Thyroid gland (tissue), 4 donors: ENCODE results near the gene LIFR. TPM values are rescaled to one million over a fixed set of nuclear protein-coding genes. Genes with fewer than 3 reads are reported as not detected.

ENCODE experiments used
- DNase-seq, 2 donors: peaks; one replicate each; pipeline ENCODE4 v3.0.0-alpha.2; 2019
- H3K27ac ChIP-seq, 3 donors: fragments of 200-600 bp; sonication (generic); 1 replicate in 2 of 3; 2 replicates in 1 of 3; pipeline ENCODE4 v1.5.1; 2016 to 2019; ENCODE audit warnings: mild to moderate bottlenecking in 1 of 3, moderate library complexity in 1 of 3
- H3K27me3 ChIP-seq: fragments of 200-600 bp; sonication (generic); one replicate; pipeline ENCODE4 v1.5.1; 2019
- H3K36me3 ChIP-seq, 2 donors: fragments of 200-600 bp; sonication (generic); one replicate each; pipeline ENCODE4 v1.5.1; 2016 to 2019
- H3K4me1 ChIP-seq, 2 donors: fragments of 200-600 bp; sonication (generic); one replicate each; pipeline ENCODE4 v1.5.1; 2017 to 2019
- H3K4me3 ChIP-seq, 3 donors: fragments of 200-600 bp; sonication (generic); replicated peaks in 1 of 3; 1 replicate in 2 of 3; 2 replicates in 1 of 3; pipeline ENCODE4 v1.5.1; 2016; ENCODE audit warnings: mild to moderate bottlenecking in 1 of 3
- H3K9me3 ChIP-seq: fragments of 200-600 bp; sonication (generic); one replicate; pipeline ENCODE4 v1.5.1; 2017
- POLR2A ChIP-seq, 2 donors: fragments of 450-650 bp; IDR thresholded peaks; one replicate each; pipeline ENCODE4 v1.6.1; 2017; ENCODE audit warnings: antibody characterized with exemption in 2 of 2, mild to moderate bottlenecking in 2 of 2, moderate library complexity in 1 of 2
- WGBS, 2 donors: methylation state at CpG; one replicate each; pipeline ENCODE4 v1.1.5; 2017; 5-methylcytosine and 5-hydroxymethylcytosine counted together
- intact Hi-C: fragments of 100-400 bp; cut with DNase I; formaldehyde crosslinking; loops from one replicate; pipeline ENCODE4 v1.15.1; 2023
- total RNA-seq, 4 donors: library from RNA; depleted of rRNA; stranded (reverse); fragments of >200 nt; gene quantifications; one replicate each; pipeline ENCODE4 v1.2.3, GENCODE V29; 2016
- TF ChIP-seq, protein P1 (sequence below), 6 experiments: fragments of 200-600 bp in 3 of 6; fragments of 450-650 bp in 3 of 6; sonication (generic) in 3 of 6; IDR thresholded peaks; one replicate each; pipeline ENCODE4 v1.5.1; 2016 to 2019; ENCODE audit warnings: antibody characterized with exemption in 6 of 6, mild to moderate bottlenecking in 2 of 6, inconsistent platforms in 1 of 6, moderate library complexity in 1 of 6

The LIFR gene
- total RNA-seq, 4 donors from 2014 or later = 172 to 446 (median 233) TPM

DNA sequence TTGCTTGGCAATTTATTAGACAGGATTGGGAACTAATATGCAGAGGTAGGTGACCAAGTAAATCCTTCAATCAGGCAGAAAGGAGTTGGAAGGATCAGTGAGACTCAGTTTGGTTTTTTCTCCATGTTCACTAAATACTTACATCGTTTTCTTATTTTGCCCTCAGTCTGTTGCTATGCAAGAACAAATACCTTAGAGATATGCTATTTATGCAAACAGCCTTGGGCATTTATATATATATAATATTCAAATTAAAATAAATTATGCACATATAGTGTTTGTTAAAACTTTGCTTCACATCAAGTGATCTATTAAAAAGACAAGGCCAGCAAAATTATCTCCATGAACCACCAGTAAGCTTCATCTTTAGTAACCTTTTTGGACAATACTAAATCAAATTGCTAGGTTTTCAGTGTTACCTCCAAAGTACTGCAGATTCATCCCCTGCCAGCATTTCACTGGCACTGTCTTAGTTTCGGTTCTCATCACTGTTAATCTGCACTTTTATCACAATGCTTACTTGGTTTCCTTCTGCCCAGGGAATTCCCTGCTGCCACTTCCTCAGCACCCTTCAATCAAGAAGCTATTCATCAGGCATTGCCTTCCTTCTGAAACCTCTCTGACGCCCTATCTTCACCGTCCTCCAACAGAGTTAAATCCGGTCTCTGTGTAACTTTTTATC, 26.0 kb upstream of the LIFR start:
- Histone ChIP-seq H3K4me3 (no peak overlapping the region), H3K9me3 (no peaks in the 10 kb centered on the region), H3K27me3 (no peaks in the 10 kb centered on the region), H3K36me3 (no peaks in the 10 kb centered on the region), H3K27ac (no peak overlapping the region), H3K4me1 (peaks cover 0 to 5% of the 10 kb centered on the region in 2 donors)
- WGBS, 2 donors = 79 to 82% methylated on average over 5 of the region's 5 CpGs
- no peak for TF ChIP-seq POLR2A (IDR thresholded peaks at IDR 0.05)
- TF ChIP-seq, protein P1, sequence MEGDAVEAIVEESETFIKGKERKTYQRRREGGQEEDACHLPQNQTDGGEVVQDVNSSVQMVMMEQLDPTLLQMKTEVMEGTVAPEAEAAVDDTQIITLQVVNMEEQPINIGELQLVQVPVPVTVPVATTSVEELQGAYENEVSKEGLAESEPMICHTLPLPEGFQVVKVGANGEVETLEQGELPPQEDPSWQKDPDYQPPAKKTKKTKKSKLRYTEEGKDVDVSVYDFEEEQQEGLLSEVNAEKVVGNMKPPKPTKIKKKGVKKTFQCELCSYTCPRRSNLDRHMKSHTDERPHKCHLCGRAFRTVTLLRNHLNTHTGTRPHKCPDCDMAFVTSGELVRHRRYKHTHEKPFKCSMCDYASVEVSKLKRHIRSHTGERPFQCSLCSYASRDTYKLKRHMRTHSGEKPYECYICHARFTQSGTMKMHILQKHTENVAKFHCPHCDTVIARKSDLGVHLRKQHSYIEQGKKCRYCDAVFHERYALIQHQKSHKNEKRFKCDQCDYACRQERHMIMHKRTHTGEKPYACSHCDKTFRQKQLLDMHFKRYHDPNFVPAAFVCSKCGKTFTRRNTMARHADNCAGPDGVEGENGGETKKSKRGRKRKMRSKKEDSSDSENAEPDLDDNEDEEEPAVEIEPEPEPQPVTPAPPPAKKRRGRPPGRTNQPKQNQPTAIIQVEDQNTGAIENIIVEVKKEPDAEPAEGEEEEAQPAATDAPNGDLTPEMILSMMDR (IDR thresholded peaks at IDR 0.05) = no peak
- intact Hi-C loops = no loop called here
- no peak for DNase-seq

DNA sequence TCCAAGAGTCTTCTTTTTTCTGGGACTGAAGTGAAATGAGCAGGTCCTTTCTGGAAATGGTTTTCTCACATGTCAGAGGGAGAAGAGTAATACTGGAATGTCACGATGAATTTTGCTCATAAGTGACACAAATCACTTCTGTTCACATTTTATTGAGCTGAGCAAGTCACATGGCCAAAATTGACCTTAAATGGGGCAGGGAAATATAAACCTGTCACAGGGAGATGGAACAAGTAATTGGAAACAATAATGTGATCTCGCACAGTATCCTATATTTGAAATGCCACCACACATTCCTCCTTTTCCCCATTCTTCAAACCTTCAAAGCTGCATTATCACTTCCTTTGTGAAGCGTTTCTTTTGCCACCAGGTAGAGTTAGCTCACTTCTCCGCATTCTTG, 25.2 kb upstream of the LIFR start:
- intact Hi-C loops = no loop called here
- no peaks in the 10 kb centered on the region for H3K9me3 ChIP-seq
- H3K4me1 ChIP-seq = peaks cover 2 to 9% of the 10 kb centered on the region in 2 donors
- no peak overlapping the region for H3K4me3 ChIP-seq
- TF ChIP-seq POLR2A (IDR thresholded peaks at IDR 0.05) = no peak
- TF ChIP-seq, protein P1 (IDR thresholded peaks at IDR 0.05) = no peak
- 95 to 96% methylated on average over 4 of the region's 4 CpGs for WGBS, 2 donors
- no peak overlapping the region for H3K27ac ChIP-seq
- H3K27me3 ChIP-seq = no peaks in the 10 kb centered on the region
- no peak for DNase-seq
- no peaks in the 10 kb centered on the region for H3K36me3 ChIP-seq

DNA sequence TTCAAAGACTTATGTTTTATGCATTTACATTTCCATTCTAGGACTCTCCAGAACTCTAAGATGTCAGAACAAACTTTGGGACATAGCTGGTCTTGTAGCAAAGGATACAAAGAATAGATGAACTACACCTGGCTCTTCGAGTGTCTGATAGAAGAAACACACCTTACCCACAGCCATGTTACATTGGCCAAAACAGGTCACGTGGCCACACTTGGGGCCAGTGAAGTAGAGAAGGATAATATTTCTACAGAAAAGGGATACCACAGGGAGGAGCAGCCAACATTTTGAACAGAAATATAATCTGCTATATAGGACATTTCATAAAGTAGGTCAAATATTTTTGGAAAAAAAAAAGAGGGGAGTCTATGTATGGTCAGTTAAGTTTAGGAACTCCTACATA, 22.7 kb upstream of the LIFR start:
- Histone ChIP-seq H3K27ac (no peak overlapping the region), H3K4me3 (no peak overlapping the region), H3K27me3 (no peaks in the 10 kb centered on the region), H3K36me3 (no peaks in the 10 kb centered on the region), H3K4me1 (peaks cover 18 to 29% of the 10 kb centered on the region in 2 donors), H3K9me3 (no peaks in the 10 kb centered on the region)
- no peak for TF ChIP-seq POLR2A (IDR thresholded peaks at IDR 0.05)
- TF ChIP-seq, protein P1 (IDR thresholded peaks at IDR 0.05) = no peak
- no peak for DNase-seq
- WGBS, 2 donors = 95 to 97% methylated on average over 2 of the region's 2 CpGs
- intact Hi-C loops = no loop called here

DNA sequence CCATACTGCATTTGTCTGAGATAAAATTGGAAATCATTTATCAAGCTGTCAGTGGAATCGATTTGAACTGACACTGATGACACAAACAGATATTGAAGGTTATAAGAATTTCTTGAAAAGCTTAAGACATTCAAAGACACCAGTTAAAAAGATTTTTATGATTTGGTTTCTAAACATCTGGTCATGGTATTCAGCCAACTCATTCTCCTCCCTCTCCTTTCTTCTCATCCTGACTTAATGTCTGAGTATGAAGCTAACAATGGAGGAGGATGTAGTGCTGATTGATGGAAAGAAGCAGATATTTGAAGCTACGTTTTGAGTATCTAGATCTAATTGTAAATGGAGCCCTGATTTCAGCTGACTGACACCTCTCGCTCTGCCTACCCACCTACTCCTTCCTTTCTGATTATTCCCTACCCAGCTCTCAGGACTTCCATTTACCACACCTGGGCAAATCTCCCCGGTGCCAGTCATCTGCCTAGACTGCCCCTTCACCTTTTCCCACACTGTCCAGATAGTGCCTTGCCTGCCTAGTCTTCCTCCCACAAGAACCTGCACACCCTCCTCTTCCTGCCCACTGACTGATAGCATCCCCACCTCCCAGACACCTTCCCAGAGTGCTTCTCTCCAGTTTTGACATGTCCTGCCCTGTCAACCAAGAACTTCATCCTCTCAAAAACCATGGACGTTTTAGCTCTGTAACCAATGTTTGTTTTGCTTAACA, 20.7 kb upstream of the LIFR start:
- no peaks in the 10 kb centered on the region for H3K36me3 ChIP-seq
- no peak for DNase-seq
- peaks cover 18 to 29% of the 10 kb centered on the region in 2 donors for H3K4me1 ChIP-seq
- intact Hi-C loops = no loop called here
- TF ChIP-seq POLR2A (IDR thresholded peaks at IDR 0.05) = no peak
- TF ChIP-seq, protein P1 (IDR thresholded peaks at IDR 0.05) = no peak
- no peaks in the 10 kb centered on the region for H3K9me3 ChIP-seq
- 74 to 78% methylated on average over 5 of the region's 5 CpGs for WGBS, 2 donors
- H3K27me3 ChIP-seq = no peaks in the 10 kb centered on the region
- peak overlapping the region; percentile 5 to 81 (median 11) for H3K27ac ChIP-seq
- no peak overlapping the region for H3K4me3 ChIP-seq

- H3K27ac ChIP-seq = peak overlapping the region; percentile 4 to 81 (median 5)
- H3K4me3 ChIP-seq = no peak overlapping the region
- no peaks in the 10 kb centered on the region for H3K36me3 ChIP-seq
- peak; percentile 46 to 63 for DNase-seq
- peaks cover 21 to 29% of the 10 kb centered on the region in 2 donors for H3K4me1 ChIP-seq
- no peak for TF ChIP-seq POLR2A (IDR thresholded peaks at IDR 0.05)
- TF ChIP-seq, protein P1 (IDR thresholded peaks at IDR 0.05) = no peak
- no peaks in the 10 kb centered on the region for H3K9me3 ChIP-seq
- no peaks in the 10 kb centered on the region for H3K27me3 ChIP-seq
- 42 to 47% methylated on average over 7 of the region's 7 CpGs for WGBS, 2 donors
- intact Hi-C loops = no loop called here
Measured at GRCh38 chr5:38576442-38576841, 20.0 kb upstream of the LIFR start.
